Upper lobe of left lung (tissue), 4 donors: ENCODE results near the gene UVSSA.

Experiments
- CTCF ChIP-seq, 6 experiments: fragments of 450-650 bp in 4 of 6; fragments of 200-600 bp in 2 of 6; sonication (generic) in 2 of 6; IDR thresholded peaks; one replicate each; pipeline ENCODE4 v1.5.1; 2016 to 2019; ENCODE audit warnings: antibody characterized with exemption in 6 of 6
- EP300 ChIP-seq, 4 donors: sonication (generic); formaldehyde crosslinking; IDR thresholded peaks; one replicate each; pipeline ENCODE4 v1.5.1; 2017; ENCODE audit warnings: antibody characterized with exemption in 4 of 4, control low read depth in 2 of 4
- POLR2A ChIP-seq, 4 donors: fragments of 450-650 bp; IDR thresholded peaks; one replicate each; pipeline ENCODE4 v1.5.1; 2016 to 2017; ENCODE audit warnings: antibody characterized with exemption in 4 of 4, mild to moderate bottlenecking in 2 of 4
- POLR2AphosphoS5 ChIP-seq, 2 donors: sonication (generic); formaldehyde crosslinking; IDR thresholded peaks; one replicate each; pipeline ENCODE4 v1.5.1; 2017; ENCODE audit warnings: antibody characterized with exemption in 2 of 2

- no peak for TF ChIP-seq EP300 (IDR thresholded peaks at IDR 0.05)
- TF ChIP-seq CTCF (IDR thresholded peaks at IDR 0.05), result no peak
- TF ChIP-seq POLR2AphosphoS5 (IDR thresholded peaks at IDR 0.05), result no peak
- no peak for TF ChIP-seq POLR2A (IDR thresholded peaks at IDR 0.05)
Measured at GRCh38 chr4:1419708-1420107, 72.7 kb downstream of the UVSSA start.
